Liver (tissue), 9 donors: ENCODE results near the gene TTC33. TPM values are rescaled to one million over a fixed set of nuclear protein-coding genes. Genes with fewer than 3 reads are reported as not detected.

Experiments
- DNase-seq: peaks from one replicate; pipeline ENCODE4 v3.0.0-alpha.2; 2017; ENCODE audit warnings: low spot score
- H3K27ac ChIP-seq, 2 donors: one replicate each; pipeline ENCODE4 v1.7.0; 2013; ENCODE audit warnings: inconsistent platforms in 2 of 2, low read length in 2 of 2, control low read depth in 1 of 2, low read depth in 1 of 2, mild to moderate bottlenecking in 1 of 2
- H3K27me3 ChIP-seq, 4 donors: one replicate each; pipeline versions ENCODE4 v1.6.1 to v1.7.0; 2013; ENCODE audit warnings: low read length in 3 of 4, inconsistent platforms in 1 of 4, mild to moderate bottlenecking in 1 of 4, moderate library complexity in 1 of 4; ENCODE audit not compliant: control insufficient read depth in 4 of 4, insufficient read depth in 4 of 4
- H3K36me3 ChIP-seq, 4 donors: one replicate each; pipeline versions ENCODE4 v1.6.1 to v1.7.0; 2013; ENCODE audit warnings: low read length in 3 of 4, mild to moderate bottlenecking in 3 of 4, low read depth in 1 of 4, moderate library complexity in 1 of 4; ENCODE audit not compliant: control insufficient read depth in 4 of 4, insufficient read depth in 3 of 4
- H3K4me1 ChIP-seq, 4 donors: one replicate each; pipeline versions ENCODE4 v1.6.1 to v1.7.0; 2013; ENCODE audit warnings: low read length in 3 of 4, mild to moderate bottlenecking in 3 of 4, moderate library complexity in 1 of 4; ENCODE audit not compliant: control insufficient read depth in 4 of 4, insufficient read depth in 4 of 4
- H3K4me3 ChIP-seq, 3 donors: one replicate each; pipeline versions ENCODE4 v1.6.1 to v1.7.0; 2013; ENCODE audit warnings: low read length in 3 of 3, control low read depth in 1 of 3, low read depth in 1 of 3, mild to moderate bottlenecking in 1 of 3
- H3K9ac ChIP-seq, 2 donors: one replicate each; pipeline ENCODE4 v1.7.0; 2013; ENCODE audit warnings: low read length in 2 of 2, mild to moderate bottlenecking in 2 of 2, moderate library complexity in 2 of 2, control low read depth in 1 of 2, low read depth in 1 of 2
- H3K9me3 ChIP-seq, 4 donors: one replicate each; pipeline versions ENCODE4 v1.6.1 to v1.7.0; 2013; ENCODE audit warnings: low read length in 3 of 4; ENCODE audit not compliant: control insufficient read depth in 4 of 4
- CTCF ChIP-seq: fragments of 150-350 bp; IDR thresholded peaks from 2 replicates; pipeline ENCODE4 v1.5.1; 2017; ENCODE audit warnings: improper control_type of control experiment, low read depth, low read length; ENCODE audit not compliant: missing input control
- EGR1 ChIP-seq, 2 donors: IDR thresholded peaks; 2 replicates each; pipeline ENCODE4 v1.6.1; 2016 to 2018; ENCODE audit warnings: antibody characterized with exemption in 2 of 2, low read depth in 2 of 2
- FOXA2 ChIP-seq: IDR thresholded peaks from 2 replicates; pipeline ENCODE4 v1.6.1; 2016; ENCODE audit warnings: antibody characterized with exemption
- HNF4A ChIP-seq, 2 donors: conservative IDR thresholded peaks; 2 replicates each; pipeline ENCODE4 v1.6.1; 2016; ENCODE audit warnings: antibody characterized with exemption in 2 of 2, mild to moderate bottlenecking in 2 of 2
- MAX ChIP-seq: IDR thresholded peaks from 2 replicates; pipeline ENCODE4 v1.6.1; 2016; ENCODE audit warnings: antibody characterized with exemption
- NR2F2 ChIP-seq: IDR thresholded peaks from 2 replicates; pipeline ENCODE4 v1.6.1; 2016; ENCODE audit warnings: antibody characterized with exemption
- RAD21 ChIP-seq, 2 donors: IDR thresholded peaks; 2 replicates each; pipeline ENCODE4 v1.6.1; 2016; ENCODE audit warnings: antibody characterized with exemption in 2 of 2, mild to moderate bottlenecking in 2 of 2
- REST ChIP-seq: IDR thresholded peaks from 2 replicates; pipeline ENCODE4 v1.6.1; 2016; ENCODE audit warnings: antibody characterized with exemption, mild to moderate bottlenecking
- RXRA ChIP-seq, 2 donors: IDR thresholded peaks; 2 replicates each; pipeline ENCODE4 v1.6.1; 2017 to 2018; ENCODE audit warnings: antibody characterized with exemption in 2 of 2, mild to moderate bottlenecking in 1 of 2
- SP1 ChIP-seq: IDR thresholded peaks from 2 replicates; pipeline ENCODE4 v1.6.1; 2018; ENCODE audit warnings: antibody characterized with exemption, mild to moderate bottlenecking
- TAF1 ChIP-seq: conservative IDR thresholded peaks from 2 replicates; pipeline ENCODE4 v1.6.1; 2016; ENCODE audit warnings: antibody characterized with exemption, mild to moderate bottlenecking
- ZBTB33 ChIP-seq: IDR thresholded peaks from 2 replicates; pipeline ENCODE4 v1.6.1; 2016; ENCODE audit warnings: antibody characterized with exemption
- WGBS: extraction: QIAGEN DNeasy Blood & Tissue Kit; methylation state at CpG from one replicate; pipeline ENCODE4 v1.1.7; 2013; 5-methylcytosine and 5-hydroxymethylcytosine counted together
- polyA plus RNA-seq, 2 donors: library from polyadenylated mRNA; stranded (reverse) in 1 of 2; unstranded in 1 of 2; fragments of 200-250 nt in 1 of 2; fragments of >200 nt in 1 of 2; fragmentation: Nextera tagmentation in 1 of 2; extraction: Ambion mirVana in 1 of 2; gene quantifications; one replicate each; pipeline versions ENCODE4 v1.2.1 to v1.2.3, GENCODE V29; 2013 to 2015
- total RNA-seq, 2 donors: library from RNA; depleted of rRNA; stranded (reverse); fragments of >200 nt; gene quantifications; one replicate each; pipeline ENCODE4 v1.2.3, GENCODE V29; 2014
- donor health status: healthy.
- donor health status: healthy.
- donor health status: healthy.
- donor health status: healthy.
- donor health status: healthy.

The TTC33 gene
- total and polyA plus RNA-seq, 4 donors, result 4.3 to 12.0 (median 7.6) TPM

- TF ChIP-seq ZBTB33, result no peak
- TF ChIP-seq RAD21 (IDR thresholded peaks at IDR 0.05), result peak; percentile 8 to 35
- TF ChIP-seq MAX, result no peak
- H3K4me1 ChIP-seq, result peaks cover 6 to 21% (median 8%) of the 10 kb centered on the region in 4 donors
- no peak overlapping the region for H3K4me3 ChIP-seq
- no peak overlapping the region for H3K9ac ChIP-seq
- no peaks in the 10 kb centered on the region for H3K9me3 ChIP-seq
- H3K27me3 ChIP-seq, result no peaks in the 10 kb centered on the region
- no peak for DNase-seq
- 84% methylated on average over 1 of the region's 1 CpG for WGBS
- peaks cover 0 to 23% (median 15%) of the 10 kb centered on the region in 4 donors for H3K36me3 ChIP-seq
- H3K27ac ChIP-seq, result no peak overlapping the region
These were observed 18.9 kb upstream of the TTC33 start for GRCh38 chr5:40774623-40775022.

- Histone ChIP-seq H3K9me3 (no peaks in the 10 kb centered on the region), H3K27me3 (no peaks in the 10 kb centered on the region), H3K4me1 (peaks cover 0 to 2% (median under 1%) of the 10 kb centered on the region in 4 donors), H3K9ac (no peak overlapping the region), H3K4me3 (no peak overlapping the region), H3K27ac (no peak overlapping the region), H3K36me3 (peaks cover 0 to 37% (median 26%) of the 10 kb centered on the region in 4 donors)
- no peak for DNase-seq
- 95% methylated on average over 5 of the region's 5 CpGs for WGBS
- no peak for TF ChIP-seq TAF1
- TF ChIP-seq NR2F2, result no peak
- no peak for TF ChIP-seq EGR1 (IDR thresholded peaks at IDR 0.05; ENCODE audit: low read depth in 2 of 2)
- TF ChIP-seq HNF4A (conservative IDR thresholded peaks at IDR 0.05), result no peak
- TF ChIP-seq FOXA2, result no peak
- TF ChIP-seq SP1, result no peak
These were observed 15.0 kb upstream of the TTC33 start for GRCh38 chr5:40770764-40771163.

GRCh38 chr5:40762705-40763104, 6.9 kb upstream of the TTC33 start:
- Histone ChIP-seq H3K9me3 (no peaks in the 10 kb centered on the region), H3K4me3 (no peak overlapping the region), H3K4me1 (no peaks in the 10 kb centered on the region), H3K27me3 (no peaks in the 10 kb centered on the region), H3K36me3 (peaks cover 6 to 51% (median 44%) of the 10 kb centered on the region in 4 donors), H3K27ac (no peak overlapping the region), H3K9ac (no peak overlapping the region)
- 96% methylated on average over 2 of the region's 2 CpGs for WGBS
- TF ChIP-seq ZBTB33 (no peak), REST (no peak), RXRA (IDR thresholded peaks at IDR 0.05) (no peak), FOXA2 (no peak), CTCF (no peak), TAF1 (no peak)
- no peak for DNase-seq
